Stomach (tissue), 19 donors: ENCODE data around the gene ERN1. TPM values are rescaled to one million over a fixed set of nuclear protein-coding genes. Genes with fewer than 3 reads are reported as not detected.
"Not testable (repeated sequence)": the region's sequence is repeated elsewhere in the genome, so short reads cannot be mapped to it uniquely, and the experiment has no call there.

Experiments used
- DNase-seq, 2 donors: peaks; one replicate each; pipeline versions ENCODE4 v3.0.0 to v3.0.0-alpha.2; 2013 to 2019
- H3K27ac ChIP-seq, 5 donors: fragments of 200-600 bp in 4 of 5; sonication (generic) in 4 of 5; one replicate each; pipeline ENCODE4 v1.5.1; 2013 to 2019; ENCODE audit warnings: mild to moderate bottlenecking in 1 of 5, moderate library complexity in 1 of 5
- H3K27me3 ChIP-seq, 3 donors: fragments of 200-600 bp; sonication (generic); one replicate each; pipeline ENCODE4 v1.5.1; 2017 to 2019; ENCODE audit warnings: mixed run types in 1 of 3
- H3K36me3 ChIP-seq, 4 donors: fragments of 200-600 bp; sonication (generic); 1 replicate in 3 of 4; 2 replicates in 1 of 4; pipeline ENCODE4 v1.5.1; 2016 to 2019
- H3K4me1 ChIP-seq, 4 donors: fragments of 200-600 bp; sonication (generic); one replicate each; pipeline ENCODE4 v1.5.1; 2016 to 2019
- H3K4me3 ChIP-seq, 4 donors: fragments of 200-600 bp; sonication (generic) in 3 of 4; one replicate each; pipeline ENCODE4 v1.5.1; 2016 to 2019; ENCODE audit warnings: mild to moderate bottlenecking in 1 of 4
- H3K9me3 ChIP-seq, 4 donors: fragments of 200-600 bp; sonication (generic); one replicate each; pipeline ENCODE4 v1.5.1; 2016 to 2019
- EP300 ChIP-seq: sonication (generic); formaldehyde crosslinking; IDR thresholded peaks from one replicate; pipeline ENCODE4 v1.6.1; 2017; ENCODE audit warnings: antibody characterized with exemption
- POLR2A ChIP-seq, 4 donors: fragments of 450-650 bp; IDR thresholded peaks; one replicate each; pipeline ENCODE4 v1.6.1; 2016; ENCODE audit warnings: antibody characterized with exemption in 4 of 4, control low read depth in 2 of 4, mild to moderate bottlenecking in 1 of 4, moderate library complexity in 1 of 4
- POLR2AphosphoS5 ChIP-seq, 3 donors: sonication (generic); formaldehyde crosslinking; IDR thresholded peaks; one replicate each; pipeline ENCODE4 v1.6.1; 2016; ENCODE audit warnings: antibody characterized with exemption in 3 of 3
- WGBS, 5 donors: extraction: QIAGEN DNeasy Blood & Tissue Kit in 3 of 5; methylation state at CpG; one replicate each; pipeline versions ENCODE4 v1.1.5 to v1.1.7; 2013 to 2018; 5-methylcytosine and 5-hydroxymethylcytosine counted together
- intact Hi-C: fragments of 100-400 bp; cut with DNase I; formaldehyde crosslinking; loops from one replicate; pipeline ENCODE4 v1.15.1; 2023; ENCODE audit warnings: low total_unique reads
- long read RNA-seq, 10 donors: transcript quantifications; one replicate each; lab custom pipeline, GENCODE V29; 2026
- polyA plus RNA-seq, 3 donors: library from polyadenylated mRNA; stranded (reverse); fragments of 200-250 nt; gene quantifications; one replicate each; pipeline ENCODE4 v1.2.3, GENCODE V29; 2013
- total RNA-seq, 5 donors: library from RNA; depleted of rRNA; stranded (reverse); fragments of >200 nt; gene quantifications; one replicate each; pipeline versions ENCODE4 v1.1.0 to v1.2.3, GENCODE V29; 2014 to 2016
- TF ChIP-seq, protein P1 (sequence below), 7 experiments: fragments of 450-650 bp in 4 of 7; fragments of 200-600 bp in 3 of 7; sonication (generic) in 3 of 7; IDR thresholded peaks; one replicate each; pipeline ENCODE4 v1.5.1; 2016 to 2019; ENCODE audit warnings: antibody characterized with exemption in 7 of 7, control low read depth in 2 of 7, mild to moderate bottlenecking in 1 of 7
- donor health status: healthy with polysubstance abuse.
- donor health status: Bipolar disorder and iron deficiency.
- donor health status: healthy.

ERN1 gene
- total RNA-seq (10 to 100 TPM; 23.7 to 76.4 (median 33.8) TPM), polyA plus RNA-seq (1 to 10 TPM; 4.1 to 6.4 (median 6.1) TPM)
- long read RNA-seq, donor 1, result 0 reads
- long read RNA-seq, donor 2, full-length matches to known transcripts, result 4 of 4 reads
- long read RNA-seq, donor 2, partial matches to known transcripts, result 0 of 4 reads
- long read RNA-seq, donor 2, other reads (novel, unspliced or antisense), result 0 of 4 reads
- long read RNA-seq, donor 3, partial matches to known transcripts, result 0 of 1 reads
- long read RNA-seq, donor 3, other reads (novel, unspliced or antisense), result 0 of 1 reads
- long read RNA-seq, donor 4, partial matches to known transcripts, result 0 of 1 reads
- long read RNA-seq, donor 4, other reads (novel, unspliced or antisense), result 0 of 1 reads
- long read RNA-seq, donor 5, partial matches to known transcripts, result 16 of 21 reads
- long read RNA-seq, donor 5, other reads (novel, unspliced or antisense), result 0 of 21 reads
- long read RNA-seq, donor 6, full-length matches to known transcripts, result 2 of 2 reads
- long read RNA-seq, donor 6, partial matches to known transcripts, result 0 of 2 reads
- long read RNA-seq, donor 6, other reads (novel, unspliced or antisense), result 0 of 2 reads
- long read RNA-seq, donor 7, partial matches to known transcripts, result 0 of 2 reads
- long read RNA-seq, donor 7, other reads (novel, unspliced or antisense), result 0 of 2 reads
- long read RNA-seq, donor 8, result 0 reads
- long read RNA-seq, donor 9, partial matches to known transcripts, result 0 of 2 reads
- long read RNA-seq, donor 9, other reads (novel, unspliced or antisense), result 0 of 2 reads
- long read RNA-seq, donor 10, partial matches to known transcripts, result 0 of 1 reads
- long read RNA-seq, donor 10, other reads (novel, unspliced or antisense), result 0 of 1 reads

- H3K9me3 ChIP-seq, result no peaks in the 10 kb centered on the region
- peak within 1 kb of the TSS; percentile 66 to 93 (median 73) for H3K4me3 ChIP-seq
- TF ChIP-seq POLR2AphosphoS5 (IDR thresholded peaks at IDR 0.05) (peak; percentile 80 to 98 (median 93)), EP300 (peak; percentile 17), POLR2A (IDR thresholded peaks at IDR 0.05) (peak in 2 of 4 donors; percentile 9 to 77)
- TF ChIP-seq, protein P1, sequence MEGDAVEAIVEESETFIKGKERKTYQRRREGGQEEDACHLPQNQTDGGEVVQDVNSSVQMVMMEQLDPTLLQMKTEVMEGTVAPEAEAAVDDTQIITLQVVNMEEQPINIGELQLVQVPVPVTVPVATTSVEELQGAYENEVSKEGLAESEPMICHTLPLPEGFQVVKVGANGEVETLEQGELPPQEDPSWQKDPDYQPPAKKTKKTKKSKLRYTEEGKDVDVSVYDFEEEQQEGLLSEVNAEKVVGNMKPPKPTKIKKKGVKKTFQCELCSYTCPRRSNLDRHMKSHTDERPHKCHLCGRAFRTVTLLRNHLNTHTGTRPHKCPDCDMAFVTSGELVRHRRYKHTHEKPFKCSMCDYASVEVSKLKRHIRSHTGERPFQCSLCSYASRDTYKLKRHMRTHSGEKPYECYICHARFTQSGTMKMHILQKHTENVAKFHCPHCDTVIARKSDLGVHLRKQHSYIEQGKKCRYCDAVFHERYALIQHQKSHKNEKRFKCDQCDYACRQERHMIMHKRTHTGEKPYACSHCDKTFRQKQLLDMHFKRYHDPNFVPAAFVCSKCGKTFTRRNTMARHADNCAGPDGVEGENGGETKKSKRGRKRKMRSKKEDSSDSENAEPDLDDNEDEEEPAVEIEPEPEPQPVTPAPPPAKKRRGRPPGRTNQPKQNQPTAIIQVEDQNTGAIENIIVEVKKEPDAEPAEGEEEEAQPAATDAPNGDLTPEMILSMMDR (IDR thresholded peaks at IDR 0.05), result no peak
- 1 to 2% (median 1%) methylated on average over 30 to 98 of the region's 98 CpGs for WGBS, 5 donors
- H3K36me3 ChIP-seq, result no peaks in the 10 kb centered on the region
- H3K4me1 ChIP-seq, result peaks cover 14 to 66% (median 42%) of the 10 kb centered on the region in 4 donors
- intact Hi-C loops, result loop anchor here (5.0 to 10.0 kb wide), 3 partner anchors 75 to 215 kb away; partner anchors contain the start of genes CSHL1 and GH1
- peak within 1 kb of the TSS; percentile 93 to 100 (median 98) for H3K27ac ChIP-seq
- H3K27me3 ChIP-seq, result no peaks in the 10 kb centered on the region
- peak; percentile 94 to 98 for DNase-seq
Measured at GRCh38 chr17:64129765-64130558, at the start of gene ERN1. Gene ERN1 (minus strand): TSS chr17:64130144. CDS start chr17:64130029, 115 bp downstream.

- WGBS, 5 donors, result 42 to 73% (median 48%) methylated on average over 4 of the region's 4 CpGs
- intact Hi-C loops, DNase-seq, H3K9me3 ChIP-seq, H3K4me3 ChIP-seq, H3K27ac ChIP-seq, H3K27me3 ChIP-seq: not testable (repeated sequence)
- peaks cover 0 to 28% (median 24%) of the 10 kb centered on the region in 4 donors for H3K36me3 ChIP-seq
- H3K4me1 ChIP-seq, result peaks cover 4 to 37% (median 11%) of the 10 kb centered on the region in 4 donors
Measured at GRCh38 chr17:64179024-64179423, 49.1 kb upstream of the ERN1 start.

- Histone ChIP-seq H3K27ac (no peak overlapping the region), H3K36me3 (peaks cover 0 to 36% (median 26%) of the 10 kb centered on the region in 4 donors), H3K27me3 (no peaks in the 10 kb centered on the region), H3K9me3 (no peaks in the 10 kb centered on the region), H3K4me3 (no peak overlapping the region), H3K4me1 (peaks cover 4 to 37% (median 11%) of the 10 kb centered on the region in 4 donors)
- peak in 1 of 2 donors; percentile 38 for DNase-seq
- WGBS, 5 donors, result 45 to 63% (median 61%) methylated on average over 9 of the region's 9 CpGs
- TF ChIP-seq POLR2A (IDR thresholded peaks at IDR 0.05) (no peak), EP300 (no peak), POLR2AphosphoS5 (IDR thresholded peaks at IDR 0.05) (no peak)
- TF ChIP-seq, protein P1 (IDR thresholded peaks at IDR 0.05), result no peak
- intact Hi-C loops, result no loop called here
Measured at GRCh38 chr17:64178011-64178825, 48.3 kb upstream of the ERN1 start.
